NCI-H446 (cell line): ENCODE measurements around the gene CACNA1C.
"Not testable (repeated sequence)": the region's sequence is repeated elsewhere in the genome, so short reads cannot be mapped to it uniquely, and the experiment has no call there.

Experiments
- DNase-seq, 2 experiments: peaks; one replicate each; lab custom pipeline; 2025; lab: John Stamatoyannopoulos, UW

CACNA1C gene

GRCh38 chr12:2690348-2691005 is 637.7 kb downstream of the CACNA1C start:
- no peak for DNase-seq

DNA sequence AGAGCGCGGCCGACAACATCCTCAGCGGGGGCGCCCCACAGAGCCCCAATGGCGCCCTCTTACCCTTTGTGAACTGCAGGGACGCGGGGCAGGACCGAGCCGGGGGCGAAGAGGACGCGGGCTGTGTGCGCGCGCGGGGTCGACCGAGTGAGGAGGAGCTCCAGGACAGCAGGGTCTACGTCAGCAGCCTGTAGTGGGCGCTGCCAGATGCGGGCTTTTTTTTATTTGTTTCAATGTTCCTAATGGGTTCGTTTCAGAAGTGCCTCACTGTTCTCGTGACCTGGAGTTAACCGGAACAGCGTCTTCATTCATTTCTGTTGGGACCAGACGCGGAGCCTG is 638.2 kb downstream of the CACNA1C start:
- no peak for DNase-seq

DNA sequence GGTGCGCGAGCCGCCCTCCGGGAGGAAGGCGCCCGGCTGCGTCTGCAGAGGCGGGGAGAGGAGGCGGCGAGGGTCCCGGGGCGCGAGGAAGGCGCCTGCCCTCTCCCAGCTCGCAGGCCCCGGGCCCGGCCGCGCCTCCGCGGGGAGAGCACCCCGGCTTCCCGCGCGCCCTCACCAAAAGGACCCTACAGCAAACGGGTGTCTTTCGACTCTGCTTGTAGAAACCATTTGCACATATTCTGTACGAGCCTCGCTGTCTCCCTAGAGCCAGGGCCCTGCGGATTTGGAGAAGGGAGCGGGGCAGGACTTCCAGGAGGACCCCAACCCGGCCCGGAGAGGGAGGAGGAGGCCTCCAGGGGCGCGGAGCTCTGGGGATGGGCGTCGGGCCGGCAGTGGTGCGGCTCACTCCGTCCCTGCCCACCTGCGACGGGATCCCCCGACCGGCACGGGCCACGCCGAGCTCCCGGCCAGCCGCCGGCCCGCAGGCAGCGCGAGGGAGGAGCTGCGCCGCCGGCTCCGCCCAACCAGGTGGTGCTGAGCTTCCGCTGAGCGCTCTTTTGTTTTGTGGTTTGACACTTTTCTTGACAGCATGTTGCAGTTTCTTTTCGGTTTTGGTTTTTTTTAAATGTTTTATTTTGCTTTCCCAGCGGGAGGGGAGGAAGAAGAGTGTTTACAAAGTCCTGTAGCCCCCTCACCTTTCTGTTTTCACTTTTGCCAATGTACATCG is 638.7 kb downstream of the CACNA1C start:
- no peak for DNase-seq

GRCh38 chr12:2692080-2692479 is 639.3 kb downstream of the CACNA1C start:
- no peak for DNase-seq

GRCh38 chr12:2693244-2693860 is 640.6 kb downstream of the CACNA1C start:
- no peak for DNase-seq

DNA sequence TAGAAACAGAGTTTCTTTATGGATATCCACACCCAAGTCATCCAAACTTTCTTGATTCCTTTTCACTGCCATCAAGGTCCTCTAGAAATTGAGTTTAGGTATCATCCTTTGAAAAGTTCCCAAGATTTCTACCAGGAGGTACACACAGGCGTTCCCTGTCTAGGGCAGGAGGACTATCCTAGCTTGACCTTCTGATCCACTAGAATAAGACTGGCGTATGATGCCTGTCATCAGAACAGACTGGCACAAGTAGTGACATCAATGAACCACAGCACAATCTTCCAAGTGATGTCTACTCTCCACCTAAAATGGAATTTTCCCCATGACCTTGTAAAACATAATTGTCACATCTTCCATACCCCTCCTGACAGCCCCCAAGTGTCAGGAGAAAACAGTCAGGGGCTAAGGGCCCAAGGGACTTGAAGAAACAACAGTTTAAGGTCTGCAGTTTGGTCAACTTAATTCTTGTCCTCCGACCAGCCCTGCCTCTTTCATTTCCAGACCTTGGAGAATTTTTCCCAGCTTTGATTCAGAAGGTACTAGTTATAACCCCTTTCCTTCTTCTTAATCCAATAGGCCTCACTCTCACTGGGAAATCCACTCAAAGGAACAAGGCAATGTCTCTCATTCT is 641.3 kb downstream of the CACNA1C start:
- DNase-seq: no peak

DNA sequence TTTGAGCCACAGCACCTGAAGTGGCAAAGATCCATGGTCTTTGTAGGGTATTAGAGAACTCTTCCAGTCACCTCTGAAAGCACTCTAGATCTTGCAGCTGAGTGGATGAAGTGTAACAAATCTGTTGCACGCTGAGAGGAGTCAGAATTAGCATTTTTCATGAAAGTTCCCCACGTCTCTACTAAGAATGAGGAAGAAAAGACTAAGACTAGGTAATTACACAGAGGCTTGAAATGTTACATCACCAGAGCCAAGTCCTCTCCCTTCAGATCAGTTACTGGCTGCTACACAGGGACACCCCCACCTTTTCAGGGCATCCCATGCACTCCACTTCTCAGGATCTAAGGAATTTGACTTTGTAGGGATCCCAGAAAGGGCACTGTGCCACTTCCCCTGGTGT is 643.3 kb downstream of the CACNA1C start:
- no peak for DNase-seq

DNA sequence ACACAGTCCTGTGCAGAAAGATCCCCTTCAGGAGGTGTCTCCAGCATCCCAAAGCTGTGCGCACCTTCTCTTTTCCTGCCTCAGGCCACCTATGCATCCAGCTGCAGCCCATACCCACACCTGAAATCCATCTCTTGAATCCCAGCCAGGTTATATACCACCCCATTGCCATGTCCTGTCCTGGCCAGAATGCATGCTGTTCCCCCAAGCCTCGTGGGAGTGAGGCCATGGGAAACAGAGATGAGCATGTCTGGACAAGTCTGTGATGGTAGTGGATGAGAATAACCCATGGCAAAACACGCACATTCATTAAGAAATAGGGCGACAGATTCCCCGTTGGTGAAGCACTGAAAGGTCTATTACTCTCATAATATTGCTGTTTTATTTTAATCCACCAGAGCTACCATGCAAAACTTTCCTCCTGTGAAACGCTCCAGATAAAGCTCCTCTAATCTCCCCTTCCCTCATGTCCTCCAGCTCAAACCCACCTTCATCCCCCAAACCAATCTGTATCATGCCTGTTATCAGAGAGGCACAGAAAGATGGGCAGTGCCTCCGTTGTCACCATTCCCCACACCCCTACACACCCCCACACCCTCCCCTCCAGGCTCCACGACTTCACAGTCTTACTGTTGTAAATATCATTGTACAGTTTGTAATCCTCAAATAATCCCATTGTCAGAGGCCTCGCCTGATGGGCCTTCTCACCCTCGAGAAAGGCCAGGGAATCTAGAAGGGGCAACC is 644.4 kb downstream of the CACNA1C start:
- no peak for DNase-seq

- DNase-seq: no peak
Measured at GRCh38 chr12:2698566-2698965, 645.8 kb downstream of the CACNA1C start.

DNA sequence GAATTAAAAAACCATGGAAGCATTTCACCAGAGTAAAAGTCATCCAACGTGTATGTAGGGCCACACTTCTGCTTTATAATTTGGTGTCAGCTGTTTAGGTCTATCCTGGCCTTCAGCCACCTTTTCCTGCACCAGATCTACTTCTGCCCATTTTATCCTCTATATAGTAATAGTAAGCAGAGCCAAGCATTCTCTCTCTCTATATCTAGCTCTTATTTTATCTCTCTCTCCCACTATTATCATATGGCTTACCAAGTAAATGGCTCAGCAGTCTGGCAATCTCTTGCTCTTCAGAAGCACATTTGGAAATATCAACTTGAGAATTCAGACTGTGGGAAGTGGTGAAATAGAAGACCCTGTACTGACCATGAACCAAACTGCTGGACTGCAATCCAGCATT is 657.9 kb downstream of the CACNA1C start:
- DNase-seq: no peak

DNA sequence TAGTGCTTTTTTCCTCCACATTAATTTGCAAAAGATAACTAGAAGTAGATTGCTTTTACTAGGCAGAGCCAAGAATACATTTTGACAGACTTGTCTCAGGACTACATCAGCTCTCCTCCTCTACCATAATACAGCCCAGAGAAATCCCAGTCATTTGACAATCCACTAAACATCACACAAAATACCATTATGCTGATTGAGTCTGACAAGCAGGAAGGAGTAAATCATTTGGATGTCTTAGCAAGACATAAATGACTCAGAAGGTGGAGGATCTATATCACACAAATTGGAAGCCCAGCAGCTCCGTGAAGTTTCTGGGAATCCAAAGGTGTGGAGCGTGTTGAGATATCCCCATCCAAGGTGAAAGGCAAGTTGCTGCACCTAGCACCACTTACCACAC is 666.6 kb downstream of the CACNA1C start:
- no peak for DNase-seq

GRCh38 chr12:2722806-2723205 is 670.0 kb downstream of the CACNA1C start:
- peak in 1 of 2 experiments; percentile 36 for DNase-seq

DNA sequence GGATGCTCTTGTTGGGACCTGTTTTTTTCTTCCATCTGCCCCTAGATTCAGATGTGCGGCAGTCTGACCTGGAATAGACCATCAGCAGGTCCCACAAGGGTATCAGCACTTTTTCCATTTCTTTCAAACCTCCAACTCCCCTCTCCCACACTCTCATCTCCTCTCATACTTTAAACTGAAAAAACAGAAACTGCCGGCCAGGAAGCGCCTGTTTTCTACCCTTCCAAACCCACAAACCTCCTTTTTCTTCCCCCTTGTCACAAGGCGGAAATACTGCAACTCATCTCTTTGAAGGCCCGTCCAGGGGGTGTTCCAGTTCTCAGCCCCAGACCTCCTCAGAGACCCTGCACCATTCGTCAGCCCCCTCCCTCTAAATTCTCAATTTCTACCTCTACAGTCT is 679.5 kb downstream of the CACNA1C start:
- no peak for DNase-seq

DNA sequence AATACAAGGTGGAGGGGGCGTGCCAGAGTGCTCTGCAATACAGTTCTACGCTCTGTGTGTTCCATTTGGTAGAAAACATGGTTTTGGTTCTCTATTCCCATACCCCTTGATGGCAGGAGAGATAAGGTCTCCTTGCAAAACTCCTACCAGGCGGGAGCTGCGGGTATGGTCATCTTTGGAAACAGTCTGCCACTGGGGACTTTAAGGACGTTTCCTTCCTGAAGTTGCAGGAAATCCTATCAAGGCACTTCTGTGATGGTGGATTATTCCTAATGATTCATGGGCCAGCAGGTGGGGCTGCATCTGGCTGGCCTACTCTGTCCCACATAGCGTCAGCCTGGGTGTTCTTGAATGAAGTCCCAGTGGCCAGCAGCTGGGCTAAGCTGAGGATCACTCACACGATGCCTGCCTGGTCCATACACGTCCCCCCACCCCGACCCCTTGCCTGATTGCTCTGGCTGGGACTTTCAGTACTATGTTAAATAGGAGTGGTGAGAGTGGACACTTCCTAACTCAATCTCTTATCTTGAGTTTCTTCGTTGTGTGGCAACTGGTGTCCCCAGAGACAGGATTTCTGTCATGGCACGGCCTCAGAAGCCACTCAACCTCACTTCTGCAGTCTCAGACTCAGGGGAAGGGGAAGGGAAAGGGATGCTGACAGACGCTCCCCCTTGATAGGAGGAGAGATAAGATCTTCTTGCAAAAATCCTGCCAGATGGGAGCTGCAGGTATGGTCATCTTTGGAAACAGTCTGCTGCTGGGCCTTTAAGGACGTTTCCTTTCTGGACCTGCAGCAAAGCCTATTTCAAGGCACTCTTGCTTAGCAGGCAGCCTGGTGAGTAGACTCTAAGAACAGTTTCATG is 680.9 kb downstream of the CACNA1C start:
- DNase-seq: no peak

DNA sequence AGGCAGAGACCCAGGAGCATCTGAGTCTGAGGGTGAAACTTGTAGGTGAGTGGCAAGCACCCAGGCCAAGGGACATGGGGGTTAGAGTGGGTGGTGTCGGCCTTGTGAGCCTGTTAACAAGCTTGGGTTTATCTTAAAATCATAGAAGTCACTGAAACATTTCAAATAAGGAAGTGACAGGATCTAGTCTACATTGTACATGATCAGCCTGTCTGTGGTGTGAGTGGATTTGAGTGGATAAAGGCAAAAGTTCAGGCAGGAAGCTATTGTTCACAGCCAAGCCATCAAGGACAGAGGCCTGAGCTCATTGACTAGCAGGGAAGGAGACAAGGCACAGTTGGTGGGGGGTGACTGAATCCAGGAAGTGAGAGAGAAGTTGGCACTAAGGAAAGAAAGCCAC is 682.6 kb downstream of the CACNA1C start:
- DNase-seq: no peak

DNA sequence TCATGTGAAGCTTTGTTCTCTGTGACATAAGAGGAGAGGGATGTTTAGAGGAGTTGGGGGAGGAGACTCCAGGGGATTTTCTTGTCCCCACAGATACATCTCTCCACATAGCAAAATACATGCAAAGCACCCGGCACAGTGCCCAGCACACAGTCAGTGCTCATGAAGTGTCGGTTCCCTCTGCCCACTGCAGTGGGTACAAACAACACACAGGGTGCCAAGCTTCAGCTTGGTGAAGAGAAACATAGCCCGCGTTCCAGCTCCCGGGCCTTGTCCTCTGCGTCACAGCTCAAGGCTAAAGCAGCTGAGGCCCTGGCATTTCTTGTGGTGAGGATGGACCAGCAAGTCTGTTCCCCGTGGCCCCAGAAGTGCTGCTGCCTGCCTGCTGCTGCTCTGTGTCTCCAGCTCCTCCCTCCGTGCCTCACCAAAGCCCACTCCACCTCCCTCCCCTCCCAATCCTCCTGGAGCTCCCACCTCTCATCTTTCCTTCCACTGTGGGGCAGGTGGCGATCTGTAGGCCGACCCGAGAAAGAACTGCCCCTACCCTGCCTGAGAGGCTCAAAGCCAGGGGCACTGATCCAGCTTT is 685.0 kb downstream of the CACNA1C start:
- no peak for DNase-seq

GRCh38 chr12:2739069-2739468 is 686.3 kb downstream of the CACNA1C start:
- DNase-seq: no peak

GRCh38 chr12:2739832-2740641 is 687.2 kb downstream of the CACNA1C start:
- DNase-seq: peak in 1 of 2 experiments; percentile 56

DNA sequence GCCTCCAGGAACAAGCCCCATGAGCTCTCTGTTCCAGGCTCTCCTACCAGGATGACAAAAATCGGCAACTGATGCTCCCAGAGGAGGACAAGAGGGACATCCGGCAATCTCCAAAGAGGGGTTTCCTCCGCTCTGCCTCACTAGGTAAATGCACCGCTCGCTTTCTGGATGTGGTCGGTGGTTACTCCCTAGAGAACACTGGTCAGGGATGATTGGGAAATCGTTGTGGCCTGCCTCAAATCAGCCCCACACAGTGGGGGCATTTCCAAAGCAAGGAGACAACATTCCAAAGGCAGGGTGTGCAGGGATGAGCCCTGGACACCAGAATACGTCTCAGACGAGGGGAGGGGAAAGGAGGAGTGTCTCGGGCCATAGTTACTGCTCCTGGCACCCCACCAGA is 689.2 kb downstream of the CACNA1C start:
- not testable (repeated sequence) for DNase-seq

DNA sequence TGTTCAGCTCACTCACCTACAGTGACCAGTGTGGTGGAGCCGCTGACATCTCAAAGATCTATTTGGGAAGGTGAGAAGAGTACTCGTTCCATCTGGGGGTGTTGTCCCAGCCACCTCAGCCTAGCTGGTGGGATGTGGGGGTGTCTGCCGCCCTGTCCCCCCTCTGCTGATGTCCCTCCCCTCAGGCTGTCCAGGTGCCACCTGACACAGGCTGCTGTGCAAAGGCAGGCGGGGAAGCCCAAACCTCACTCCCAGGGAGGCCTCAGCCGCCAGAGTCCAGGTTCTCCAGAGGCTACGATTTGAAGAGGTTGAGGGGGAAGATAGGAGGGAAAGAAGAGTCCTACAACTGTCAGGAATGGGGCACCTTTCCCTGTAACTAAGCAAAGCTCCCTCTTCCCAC is 690.7 kb downstream of the CACNA1C start:
- DNase-seq: no peak
